HepG2 (cell line): ENCODE results near the gene CCDC87. TPM values are rescaled to one million over a fixed set of nuclear protein-coding genes. Genes with fewer than 3 reads are reported as not detected.
A peak's percentile ranks its signal among the peaks of the same experiment; 100 is the strongest.

ENCODE experiments used
- ARNTL ChIP-seq: sonication (generic); formaldehyde crosslinking; IDR thresholded peaks from 2 replicates; pipeline ENCODE4 v1.4.0; 2020; ENCODE audit warnings: mild to moderate bottlenecking, missing genetic modification reagents
- BRCA1 ChIP-seq: sonication (generic); formaldehyde crosslinking; IDR thresholded peaks from 2 replicates; pipeline ENCODE4 v1.4.0; 2020; ENCODE audit warnings: missing genetic modification reagents
- FOXC1 ChIP-seq: sonication (generic); formaldehyde crosslinking; IDR thresholded peaks from 2 replicates; pipeline ENCODE4 v1.8.0; 2022; ENCODE audit warnings: mild to moderate bottlenecking, missing genetic modification reagents, borderline replicate concordance
- FOXK1 ChIP-seq: sonication (generic); formaldehyde crosslinking; IDR thresholded peaks from 2 replicates; pipeline ENCODE4 v1.4.0; 2020; ENCODE audit warnings: low read depth, missing genetic modification reagents, borderline replicate concordance
- HIVEP1 ChIP-seq: sonication (generic); formaldehyde crosslinking; IDR thresholded peaks from 2 replicates; pipeline ENCODE4 v1.4.0; 2020; ENCODE audit warnings: mild to moderate bottlenecking, missing genetic modification reagents
- HMG20B ChIP-seq: conservative IDR thresholded peaks from 2 replicates; pipeline ENCODE4 v1.6.1; 2016; ENCODE audit warnings: missing genetic modification reagents, missing compliant biosample characterization
- HNRNPK ChIP-seq: fragments of 200-400 bp; formaldehyde crosslinking; IDR thresholded peaks from 2 replicates; pipeline ENCODE4 v1.6.1; 2018; ENCODE audit warnings: low read length, low read depth, moderate library complexity, mild to moderate bottlenecking; ENCODE audit not compliant: poor library complexity, severe bottlenecking
- KDM4B ChIP-seq: sonication (generic); formaldehyde crosslinking; IDR thresholded peaks from 2 replicates; pipeline ENCODE4 v1.4.0; 2020; ENCODE audit warnings: missing genetic modification reagents
- KDM6A ChIP-seq: IDR thresholded peaks from 2 replicates; pipeline ENCODE4 v1.6.1; 2016; ENCODE audit warnings: low read depth
- MAZ ChIP-seq, 2 experiments: sonication (generic) in 1 of 2; formaldehyde crosslinking in 1 of 2; IDR thresholded peaks; 2 replicates each; pipeline versions ENCODE4 v1.5.0 to v1.6.1; 2012 to 2020; ENCODE audit warnings: low read depth in 2 of 2, mild to moderate bottlenecking in 2 of 2, borderline replicate concordance in 1 of 2, improper control_type of control experiment in 1 of 2, low read length in 1 of 2, missing genetic modification reagents in 1 of 2, moderate library complexity in 1 of 2
- PATZ1 ChIP-seq: sonication (generic); formaldehyde crosslinking; IDR thresholded peaks from 2 replicates; pipeline ENCODE4 v1.4.0; 2020; ENCODE audit warnings: missing genetic modification reagents
- PHB2 ChIP-seq: fragments of 450-650 bp; IDR thresholded peaks from 2 replicates; pipeline ENCODE4 v1.6.1; 2018; ENCODE audit not compliant: partially characterized antibody
- SATB2 ChIP-seq: sonication (generic); formaldehyde crosslinking; IDR thresholded peaks from 2 replicates; pipeline ENCODE4 v1.5.0; 2020; ENCODE audit warnings: missing genetic modification reagents
- SP2 ChIP-seq: sonication (generic); formaldehyde crosslinking; IDR thresholded peaks from 2 replicates; pipeline ENCODE4 v1.5.1; 2020; ENCODE audit warnings: mild to moderate bottlenecking, missing genetic modification reagents
- YEATS4 ChIP-seq: sonication (generic); formaldehyde crosslinking; IDR thresholded peaks from 2 replicates; pipeline ENCODE4 v1.4.0; 2020; ENCODE audit warnings: missing genetic modification reagents, borderline replicate concordance
- ZNF232 ChIP-seq: sonication (generic); formaldehyde crosslinking; IDR thresholded peaks from 2 replicates; pipeline ENCODE4 v1.4.0; 2020; ENCODE audit warnings: missing genetic modification reagents, borderline replicate concordance
- ZNF430 ChIP-seq: sonication (generic); formaldehyde crosslinking; IDR thresholded peaks from 2 replicates; pipeline ENCODE4 v1.9.0; 2021; ENCODE audit warnings: mild to moderate bottlenecking, missing genetic modification reagents
- ZNF543 ChIP-seq: sonication (generic); formaldehyde crosslinking; IDR thresholded peaks from 2 replicates; pipeline ENCODE4 v1.4.0; 2020; ENCODE audit warnings: mild to moderate bottlenecking, missing genetic modification reagents
- ZNF580 ChIP-seq: IDR thresholded peaks from 2 replicates; pipeline ENCODE4 v1.6.1; 2016; ENCODE audit warnings: low read depth, borderline replicate concordance
- polyA plus RNA-seq, 8 experiments: library from polyadenylated mRNA; depleted of rRNA in 3 of 8; stranded (reverse) in 7 of 8; unstranded in 1 of 8; fragments of >200 nt; fragmentation: Illumina TruSeq in 4 of 8; extraction: Trizol in 4 of 8; gene quantifications; 2 replicates each; pipeline versions ENCODE4 v1.2.1 to v1.2.3, GENCODE V29; 2011 to 2016; ENCODE audit warnings: low read depth in 4 of 8, missing spikeins in 1 of 8, mixed read lengths in 1 of 8; ENCODE audit not compliant: insufficient read depth in 1 of 8
- total RNA-seq, 5 experiments: library from RNA; depleted of rRNA; stranded (reverse); fragments of >200 nt; fragmentation: Illumina TruSeq; extraction: Trizol; gene quantifications; 2 replicates each; pipeline ENCODE4 v1.2.3, GENCODE V29; 2016; ENCODE audit warnings: low read depth in 1 of 5
- TF ChIP-seq, protein P1 (sequence below): sonication (generic); formaldehyde crosslinking; conservative IDR thresholded peaks from 2 replicates; pipeline ENCODE4 v1.8.0; 2022; ENCODE audit warnings: mild to moderate bottlenecking, moderate library complexity, missing genetic modification reagents
- TF ChIP-seq, protein P2 (sequence below): sonication (generic); formaldehyde crosslinking; IDR thresholded peaks from 2 replicates; pipeline ENCODE4 v1.5.0; 2020; ENCODE audit warnings: missing genetic modification reagents
- TF ChIP-seq, protein P3 (sequence below): sonication (generic); formaldehyde crosslinking; IDR thresholded peaks from 2 replicates; pipeline ENCODE4 v1.9.0; 2021; ENCODE audit warnings: missing genetic modification reagents, mild to moderate bottlenecking, borderline replicate concordance

The CCDC87 gene
- total and polyA plus RNA-seq, 2 of the 13 experiments (the other 11 are each of a cell fraction or from before 2014, with no cell fraction given) = 0.05 to 0.42 TPM

- TF ChIP-seq, protein P1, sequence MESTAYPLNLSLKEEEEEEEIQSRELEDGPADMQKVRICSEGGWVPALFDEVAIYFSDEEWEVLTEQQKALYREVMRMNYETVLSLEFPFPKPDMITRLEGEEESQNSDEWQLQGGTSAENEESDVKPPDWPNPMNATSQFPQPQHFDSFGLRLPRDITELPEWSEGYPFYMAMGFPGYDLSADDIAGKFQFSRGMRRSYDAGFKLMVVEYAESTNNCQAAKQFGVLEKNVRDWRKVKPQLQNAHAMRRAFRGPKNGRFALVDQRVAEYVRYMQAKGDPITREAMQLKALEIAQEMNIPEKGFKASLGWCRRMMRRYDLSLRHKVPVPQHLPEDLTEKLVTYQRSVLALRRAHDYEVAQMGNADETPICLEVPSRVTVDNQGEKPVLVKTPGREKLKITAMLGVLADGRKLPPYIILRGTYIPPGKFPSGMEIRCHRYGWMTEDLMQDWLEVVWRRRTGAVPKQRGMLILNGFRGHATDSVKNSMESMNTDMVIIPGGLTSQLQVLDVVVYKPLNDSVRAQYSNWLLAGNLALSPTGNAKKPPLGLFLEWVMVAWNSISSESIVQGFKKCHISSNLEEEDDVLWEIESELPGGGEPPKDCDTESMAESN (CRISPR knock-in tag) = peak; percentile 67
- 0 out of 2 replicates have a peak, but pooled peaks have one; percentile 40 for TF ChIP-seq ZNF430 (CRISPR knock-in tag)
- TF ChIP-seq, protein P2, sequence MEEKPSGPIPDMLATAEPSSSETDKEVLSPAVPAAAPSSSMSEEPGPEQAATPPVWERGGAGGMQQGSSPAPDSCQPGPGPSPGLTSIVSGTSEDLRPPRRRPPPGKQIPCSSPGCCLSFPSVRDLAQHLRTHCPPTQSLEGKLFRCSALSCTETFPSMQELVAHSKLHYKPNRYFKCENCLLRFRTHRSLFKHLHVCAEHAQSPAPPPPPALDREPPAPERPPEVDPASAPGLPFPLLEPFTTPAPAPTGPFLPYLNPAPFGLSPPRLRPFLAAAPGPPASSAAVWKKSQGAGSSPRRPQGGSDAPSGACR (CRISPR knock-in tag) = peak; percentile 86
- TF ChIP-seq ZNF543 (CRISPR knock-in tag) = peak; percentile 79
- TF ChIP-seq SATB2 = peak; percentile 25; the same call in 1 of the 2 replicates
- peak; percentile 89; the same call in 1 of the 2 replicates for TF ChIP-seq MAZ (IDR thresholded peaks at IDR 0.05; ENCODE audit: borderline replicate concordance, low read depth, low read length)
- no peak for TF ChIP-seq MAZ (CRISPR knock-in tag; IDR thresholded peaks at IDR 0.05; ENCODE audit: low read depth)
- TF ChIP-seq HNRNPK = no peak
- TF ChIP-seq PATZ1 (CRISPR knock-in tag) = peak; percentile 70
- peak; percentile 61; the same call in 1 of the 2 replicates for TF ChIP-seq FOXK1 (CRISPR knock-in tag)
- TF ChIP-seq YEATS4 (CRISPR knock-in tag) = peak; percentile 83
- TF ChIP-seq HMG20B (CRISPR knock-in tag) = no peak; the same call in 1 of the 2 replicates
- TF ChIP-seq ARNTL (CRISPR knock-in tag) = peak; percentile 82; the same call in 1 of the 2 replicates
- TF ChIP-seq BRCA1 (CRISPR knock-in tag) = peak; percentile 75; the same call in 1 of the 2 replicates
- TF ChIP-seq HIVEP1 = no peak
- TF ChIP-seq KDM4B (CRISPR knock-in tag) = no peak
- 0 out of 2 replicates have a peak, but pooled peaks have one; percentile 82 for TF ChIP-seq ZNF232
- TF ChIP-seq KDM6A (CRISPR knock-in tag) = no peak
- peak; percentile 91 for TF ChIP-seq SP2
- peak; percentile 93 for TF ChIP-seq FOXC1
- TF ChIP-seq, protein P3, sequence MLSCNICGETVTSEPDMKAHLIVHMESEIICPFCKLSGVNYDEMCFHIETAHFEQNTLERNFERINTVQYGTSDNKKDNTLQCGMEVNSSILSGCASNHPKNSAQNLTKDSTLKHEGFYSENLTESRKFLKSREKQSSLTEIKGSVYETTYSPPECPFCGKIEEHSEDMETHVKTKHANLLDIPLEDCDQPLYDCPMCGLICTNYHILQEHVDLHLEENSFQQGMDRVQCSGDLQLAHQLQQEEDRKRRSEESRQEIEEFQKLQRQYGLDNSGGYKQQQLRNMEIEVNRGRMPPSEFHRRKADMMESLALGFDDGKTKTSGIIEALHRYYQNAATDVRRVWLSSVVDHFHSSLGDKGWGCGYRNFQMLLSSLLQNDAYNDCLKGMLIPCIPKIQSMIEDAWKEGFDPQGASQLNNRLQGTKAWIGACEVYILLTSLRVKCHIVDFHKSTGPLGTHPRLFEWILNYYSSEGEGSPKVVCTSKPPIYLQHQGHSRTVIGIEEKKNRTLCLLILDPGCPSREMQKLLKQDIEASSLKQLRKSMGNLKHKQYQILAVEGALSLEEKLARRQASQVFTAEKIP (CRISPR knock-in tag) = no peak
- TF ChIP-seq ZNF580 (CRISPR knock-in tag) = peak; percentile 89; the same call in 1 of the 2 replicates
- TF ChIP-seq PHB2 = no peak
These were observed 23.7 kb upstream of the CCDC87 start, which contains the start of gene RBM14 (continued) for GRCh38 chr11:66616379-66617154.
